ENCODE measurements around the gene RPP38.

RPP38 gene

GRCh38 chr10:15060638-15061037, 36.5 kb upstream of the RPP38 start:
- no peak for TF ChIP-seq CTCF (IDR thresholded peaks at IDR 0.05; ENCODE audit: insufficient read depth, low read length, missing control alignments)
- no peak overlapping the region for H3K4me3 ChIP-seq (ENCODE audit: low read depth, low read length)
- ChIA-PET CTCF (no interaction called here), POLR2A (no interaction called here)
- DNase-seq (ENCODE audit: low read depth, low spot score) = no peak

DNA sequence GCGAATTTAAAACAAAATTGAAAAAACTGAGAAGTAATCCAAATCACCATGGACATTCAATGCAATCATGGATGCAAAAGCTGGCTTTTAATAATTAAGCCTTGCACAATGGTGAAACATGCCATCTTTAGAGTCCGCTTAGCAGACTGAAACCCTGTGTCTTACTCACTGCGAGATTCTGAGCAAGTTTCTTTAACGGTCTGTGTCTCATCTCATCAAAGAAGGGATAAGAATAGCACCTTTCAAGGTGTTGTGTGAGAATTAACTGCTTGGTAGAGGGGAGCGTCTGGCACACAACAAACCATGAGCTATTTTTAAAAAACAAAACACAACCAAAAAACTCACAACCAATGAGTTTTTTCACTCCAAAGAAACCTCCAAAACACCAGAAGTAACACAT, 30.0 kb upstream of the RPP38 start:
- no peak for DNase-seq (ENCODE audit: low read depth, low spot score)
- CTCF ChIA-PET = no interaction called here
- no peak for TF ChIP-seq CTCF (IDR thresholded peaks at IDR 0.05; ENCODE audit: insufficient read depth, low read length, missing control alignments)
- no peak overlapping the region for H3K4me3 ChIP-seq (ENCODE audit: low read depth, low read length)
- POLR2A ChIA-PET = no interaction called here

GRCh38 chr10:15068802-15069201, 28.4 kb upstream of the RPP38 start:
- CTCF ChIA-PET = no interaction called here
- DNase-seq (ENCODE audit: low read depth, low spot score) = peak; percentile 21
- no peak overlapping the region for H3K4me3 ChIP-seq (ENCODE audit: low read depth, low read length)
- no peak for TF ChIP-seq CTCF (IDR thresholded peaks at IDR 0.05; ENCODE audit: insufficient read depth, low read length, missing control alignments)
- POLR2A ChIA-PET = no interaction called here

GRCh38 chr10:15069230-15069629, 27.9 kb upstream of the RPP38 start:
- no peak for DNase-seq (ENCODE audit: low read depth, low spot score)
- no peak overlapping the region for H3K4me3 ChIP-seq (ENCODE audit: low read depth, low read length)
- POLR2A ChIA-PET = no interaction called here
- TF ChIP-seq CTCF (IDR thresholded peaks at IDR 0.05; ENCODE audit: insufficient read depth, low read length, missing control alignments) = no peak
- CTCF ChIA-PET = no interaction called here

- H3K4me3 ChIP-seq (ENCODE audit: low read depth, low read length) = no peak overlapping the region
- POLR2A ChIA-PET = no interaction called here
- CTCF ChIA-PET = interaction anchor here (1.2 kb wide), 1 partner anchor 9 kb away, joined by 3 read pairs; no protein-coding TSS in a partner anchor
These were observed 24.8 kb upstream of the RPP38 start for GRCh38 chr10:15072358-15072757.

DNA sequence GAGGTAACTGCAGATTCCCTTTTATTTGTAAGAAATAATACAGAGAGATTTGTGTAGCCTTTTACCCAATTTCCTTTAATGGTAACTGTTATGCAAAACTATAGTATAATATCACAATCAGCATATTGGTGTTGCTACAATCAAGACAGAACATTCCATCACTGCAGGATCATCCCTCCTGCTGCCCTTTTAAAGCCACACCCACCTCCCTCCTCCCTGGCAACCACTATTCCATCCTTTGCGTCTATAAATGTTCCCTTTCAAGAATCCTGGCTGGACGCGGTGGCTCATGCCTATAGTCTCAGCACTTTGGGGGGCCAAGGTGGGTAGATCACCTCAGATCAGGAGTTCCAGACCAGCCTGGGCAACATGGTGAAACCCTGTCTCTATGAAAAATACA, 21.7 kb upstream of the RPP38 start:
- ChIA-PET POLR2A (no interaction called here), CTCF (no interaction called here)
- DNase-seq (ENCODE audit: low read depth, low spot score) = no peak
- H3K4me3 ChIP-seq (ENCODE audit: low read depth, low read length) = no peak overlapping the region
- no peak for TF ChIP-seq CTCF (IDR thresholded peaks at IDR 0.05; ENCODE audit: insufficient read depth, low read length, missing control alignments)

More at GRCh38 chr10:15072358-15072757, 24.8 kb upstream of the RPP38 start:
- no peak for TF ChIP-seq CTCF (IDR thresholded peaks at IDR 0.05; ENCODE audit: insufficient read depth, low read length, missing control alignments)
- DNase-seq (ENCODE audit: low read depth, low spot score) = no peak
